T-helper 17 cell (primary cell): Measurements from ENCODE around the gene ZFPM1. TPM values are rescaled to one million over a fixed set of nuclear protein-coding genes. Genes with fewer than 3 reads are reported as not detected.

Experiments used
- ATAC-seq: fragments of 150-1000 bp; cut with Tn5 transposase; 2 replicates; pipeline ENCODE4 v1.10.0; 2021; ENCODE audit warnings: mild to moderate bottlenecking, moderate library complexity
- DNase-seq, 3 donors: peaks; one replicate each; pipeline versions ENCODE4 v3.0.0 to v3.0.0-alpha.2; 2020 to 2021
- H3K9me3 ChIP-seq: one replicate; pipeline ENCODE4 v1.7.0; 2013; ENCODE audit warnings: low read length, mild to moderate bottlenecking; ENCODE audit not compliant: control insufficient read depth, poor library complexity, severe bottlenecking
- H3K27ac Mint-ChIP-seq: one replicate; pipeline ENCODE4 v1.8.0; 2022; ENCODE audit warnings: mild to moderate bottlenecking, moderate library complexity, mixed read lengths
- H3K27me3 Mint-ChIP-seq: one replicate; pipeline ENCODE4 v1.8.0; 2022; ENCODE audit warnings: mixed read lengths
- H3K36me3 Mint-ChIP-seq: one replicate; pipeline ENCODE4 v1.8.0; 2022; ENCODE audit warnings: low read depth, mixed read lengths
- H3K4me1 Mint-ChIP-seq: one replicate; pipeline ENCODE4 v1.8.0; 2022; ENCODE audit warnings: mild to moderate bottlenecking, mixed read lengths
- H3K4me3 Mint-ChIP-seq: one replicate; pipeline ENCODE4 v1.8.0; 2022; ENCODE audit warnings: mild to moderate bottlenecking, moderate library complexity, mixed read lengths
- total RNA-seq, 4 donors: library from RNA in 2 of 4; stranded (reverse) in 2 of 4; gene quantifications; one replicate each; pipeline ENCODE4 v1.2.3 and lab custom pipeline; 2022 to 2026

Gene ZFPM1
- total RNA-seq, 2 donors from 2014 or later: 24.6 to 29.4 TPM

DNA sequence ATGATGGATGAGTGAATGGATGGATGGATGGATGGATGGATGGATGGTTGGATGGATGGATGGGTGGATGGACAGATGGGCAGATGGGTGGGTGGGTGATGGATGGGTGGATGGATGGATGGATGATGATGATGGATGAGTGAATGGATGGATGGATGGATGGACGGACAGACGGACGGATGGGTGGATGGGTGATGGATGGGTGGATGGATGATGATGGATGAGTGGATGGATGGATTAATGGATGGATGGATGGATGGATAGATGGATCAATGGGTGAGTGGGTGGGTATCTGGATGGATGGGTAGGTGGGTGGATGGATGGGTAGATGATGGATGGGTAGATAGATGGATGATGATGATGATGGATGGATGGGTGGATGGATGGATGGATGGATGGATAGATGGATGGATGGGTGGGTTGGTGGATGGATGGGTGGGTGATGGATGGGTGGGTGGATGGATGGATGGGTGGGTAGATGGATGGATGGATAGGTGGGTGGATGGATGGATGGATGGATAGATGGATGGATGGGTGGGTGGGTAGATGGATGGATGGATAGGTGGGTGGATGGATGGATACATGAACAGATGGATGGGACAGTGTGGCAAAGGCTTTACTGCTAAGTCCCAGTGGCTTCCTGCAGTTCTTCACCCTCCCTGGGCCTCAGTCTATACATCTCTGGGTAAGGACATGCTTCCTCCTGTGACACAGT is 30.2 kb upstream of the ZFPM1 start:
- no peak overlapping the region for H3K4me3 Mint-ChIP-seq
- H3K36me3 Mint-ChIP-seq: no peaks in the 10 kb centered on the region

DNA sequence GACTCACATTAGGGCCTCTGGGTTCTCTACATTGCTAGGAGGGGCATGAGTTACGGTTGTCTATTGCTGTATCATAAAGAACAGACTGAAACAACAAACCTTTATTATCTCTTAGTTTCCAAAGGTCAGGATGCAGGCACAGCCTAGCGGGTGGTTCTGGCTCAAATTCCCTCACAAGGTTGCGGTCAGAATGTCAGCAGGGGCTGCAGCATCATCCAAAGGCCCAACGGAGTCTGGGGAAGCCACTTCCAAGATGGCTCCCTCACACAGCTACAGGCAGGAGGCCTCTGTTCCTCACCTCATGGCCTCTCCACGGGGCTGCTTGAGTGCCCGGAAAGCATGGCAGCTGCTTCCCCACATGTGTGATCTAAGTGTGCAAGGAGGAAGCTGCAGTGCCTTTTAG is 29.6 kb upstream of the ZFPM1 start:
- DNase-seq: no peak
- Mint-ChIP-seq H3K27ac (no peak overlapping the region), H3K4me3 (no peak overlapping the region), H3K36me3 (no peaks in the 10 kb centered on the region), H3K4me1 (peaks cover 5% of the 10 kb centered on the region), H3K27me3 (no peaks in the 10 kb centered on the region)
- H3K9me3 ChIP-seq: no peaks in the 10 kb centered on the region
- no peak for ATAC-seq

More for the DNA sequence above, 30.2 kb upstream of the ZFPM1 start:
- Mint-ChIP-seq H3K27ac (no peak overlapping the region), H3K27me3 (no peaks in the 10 kb centered on the region), H3K4me1 (peaks cover 5% of the 10 kb centered on the region)
- DNase-seq (no peak), ATAC-seq (no peak)
- no peaks in the 10 kb centered on the region for H3K9me3 ChIP-seq

DNA sequence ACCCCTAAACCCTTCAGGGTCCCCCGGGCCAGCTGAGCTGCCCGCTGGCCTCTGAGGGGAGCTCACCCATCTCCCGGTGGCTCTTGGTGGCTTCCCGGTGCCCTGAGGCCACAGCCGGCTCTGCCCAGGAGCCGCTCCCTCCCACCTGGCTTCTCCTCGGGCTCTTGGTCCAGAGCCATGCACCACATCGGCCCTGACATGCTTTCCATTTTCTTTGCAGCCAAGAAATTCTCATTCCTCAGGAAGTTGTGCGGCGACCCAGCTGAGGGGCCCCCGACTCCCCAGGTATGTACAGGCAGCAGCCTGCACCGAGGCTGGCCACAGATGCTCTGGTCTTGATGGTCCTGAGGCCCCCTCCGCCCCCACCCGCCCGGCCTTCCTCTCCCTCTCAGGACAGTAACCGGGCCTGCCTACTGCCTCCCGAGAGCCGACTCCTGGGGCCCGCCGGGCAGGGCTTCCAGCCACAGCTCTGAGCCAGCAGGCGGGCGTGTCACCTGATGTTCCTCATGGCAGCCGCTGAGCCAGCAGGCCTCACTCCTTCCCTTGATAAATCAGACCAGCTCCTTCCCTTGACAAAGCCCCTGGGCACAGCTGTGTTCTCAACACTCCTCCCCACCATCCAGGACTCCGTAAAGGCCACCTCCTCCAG is 28.4 kb upstream of the ZFPM1 start:
- ATAC-seq: no peak
- H3K4me1 Mint-ChIP-seq: peaks cover 6% of the 10 kb centered on the region
- H3K36me3 Mint-ChIP-seq: no peaks in the 10 kb centered on the region
- DNase-seq: no peak
- no peak overlapping the region for H3K27ac Mint-ChIP-seq
- no peaks in the 10 kb centered on the region for H3K27me3 Mint-ChIP-seq
- H3K4me3 Mint-ChIP-seq: no peak overlapping the region
- H3K9me3 ChIP-seq: no peaks in the 10 kb centered on the region

DNA sequence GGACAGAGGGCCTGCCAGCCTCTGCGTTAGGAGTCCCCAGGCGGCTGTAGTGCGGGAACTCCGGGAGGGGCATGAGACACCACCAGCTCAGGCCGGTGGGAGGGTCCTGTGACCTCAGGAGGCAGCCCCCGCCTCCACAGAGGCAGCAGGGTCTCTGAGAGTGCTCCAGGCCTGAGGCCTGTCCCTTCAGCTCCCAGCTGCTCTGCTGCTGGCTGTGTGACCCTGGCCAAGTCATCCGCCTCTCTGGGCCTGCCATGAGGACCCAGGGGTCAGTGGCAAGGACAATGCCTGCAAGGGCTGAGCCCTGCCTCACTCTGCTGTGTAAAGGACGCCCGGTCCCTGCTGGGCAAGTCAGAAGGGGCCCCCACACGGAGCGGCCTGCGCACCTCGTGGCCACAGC is 27.1 kb upstream of the ZFPM1 start:
- ATAC-seq (no peak), DNase-seq (no peak)
- H3K9me3 ChIP-seq: no peaks in the 10 kb centered on the region
- Mint-ChIP-seq H3K36me3 (no peaks in the 10 kb centered on the region), H3K4me3 (no peak overlapping the region), H3K27me3 (no peaks in the 10 kb centered on the region), H3K27ac (no peak overlapping the region), H3K4me1 (peaks cover 9% of the 10 kb centered on the region)

DNA sequence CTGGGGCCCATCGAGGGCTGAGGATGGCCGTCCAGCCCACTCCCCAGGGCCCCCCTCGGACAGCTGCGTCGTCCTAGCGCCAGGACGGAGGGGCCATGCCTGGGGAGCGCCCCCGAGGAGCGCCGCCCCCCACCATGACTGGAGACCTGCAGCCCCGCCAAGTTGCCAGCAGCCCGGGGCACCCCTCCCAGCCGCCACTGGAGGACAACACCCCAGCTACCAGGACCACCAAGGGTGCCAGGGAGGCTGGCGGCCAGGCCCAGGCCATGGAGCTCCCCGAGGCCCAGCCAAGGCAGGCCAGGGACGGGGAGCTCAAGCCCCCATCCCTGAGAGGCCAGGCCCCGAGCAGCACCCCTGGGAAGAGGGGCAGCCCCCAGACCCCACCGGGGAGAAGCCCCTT is 25.7 kb upstream of the ZFPM1 start:
- H3K9me3 ChIP-seq: no peaks in the 10 kb centered on the region
- Mint-ChIP-seq H3K36me3 (no peaks in the 10 kb centered on the region), H3K4me3 (no peak overlapping the region), H3K27me3 (no peaks in the 10 kb centered on the region), H3K4me1 (peaks cover 9% of the 10 kb centered on the region), H3K27ac (no peak overlapping the region)
- DNase-seq (no peak), ATAC-seq (no peak)

DNA sequence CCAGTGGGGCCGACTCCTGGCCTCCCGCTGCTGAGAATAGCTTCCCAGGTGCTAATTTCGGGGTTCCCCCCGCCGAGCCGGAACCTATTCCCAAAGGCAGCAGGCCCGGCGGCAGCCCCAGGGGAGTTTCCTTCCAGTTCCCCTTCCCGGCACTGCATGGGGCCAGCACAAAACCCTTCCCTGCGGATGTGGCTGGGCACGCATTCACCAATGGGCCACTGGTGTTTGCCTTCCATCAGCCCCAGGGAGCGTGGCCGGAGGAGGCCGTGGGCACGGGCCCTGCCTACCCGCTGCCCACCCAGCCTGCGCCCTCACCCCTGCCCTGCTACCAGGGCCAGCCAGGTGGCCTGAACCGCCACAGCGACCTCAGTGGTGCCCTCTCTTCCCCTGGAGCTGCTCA is 24.9 kb upstream of the ZFPM1 start:
- no peak overlapping the region for H3K4me3 Mint-ChIP-seq
- no peak overlapping the region for H3K27ac Mint-ChIP-seq
- ATAC-seq (no peak), DNase-seq (no peak)
- H3K4me1 Mint-ChIP-seq: peaks cover 9% of the 10 kb centered on the region
- H3K27me3 Mint-ChIP-seq: no peaks in the 10 kb centered on the region
- no peaks in the 10 kb centered on the region for H3K9me3 ChIP-seq
- no peaks in the 10 kb centered on the region for H3K36me3 Mint-ChIP-seq

DNA sequence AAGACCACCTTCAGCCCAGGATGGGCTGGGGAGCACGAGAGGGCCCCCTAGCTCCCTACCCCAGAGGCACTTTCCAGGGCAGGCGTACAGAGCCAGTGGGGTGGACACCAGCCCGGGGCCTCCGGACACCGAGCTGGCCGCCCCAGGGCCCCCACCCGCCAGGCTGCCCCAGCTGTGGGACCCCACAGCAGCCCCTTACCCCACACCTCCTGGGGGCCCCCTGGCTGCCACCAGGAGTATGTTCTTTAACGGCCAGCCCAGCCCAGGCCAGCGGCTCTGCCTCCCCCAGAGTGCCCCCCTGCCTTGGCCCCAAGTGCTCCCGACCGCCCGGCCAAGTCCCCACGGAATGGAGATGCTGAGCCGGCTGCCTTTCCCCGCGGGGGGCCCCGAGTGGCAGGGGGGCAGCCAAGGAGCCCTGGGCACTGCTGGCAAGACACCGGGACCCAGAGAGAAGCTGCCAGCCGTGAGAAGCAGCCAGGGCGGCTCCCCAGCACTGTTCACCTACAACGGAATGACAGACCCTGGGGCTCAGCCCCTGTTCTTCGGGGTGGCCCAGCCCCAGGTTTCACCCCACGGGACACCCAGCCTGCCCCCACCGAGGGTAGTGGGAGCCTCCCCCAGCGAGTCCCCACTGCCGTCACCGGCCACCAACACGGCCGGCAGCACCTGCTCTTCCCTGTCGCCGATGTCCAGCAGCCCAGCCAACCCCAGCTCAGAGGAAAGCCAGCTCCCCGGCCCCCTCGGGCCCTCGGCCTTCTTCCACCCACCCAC is 24.3 kb upstream of the ZFPM1 start:
- ATAC-seq: no peak
- Mint-ChIP-seq H3K27ac (no peak overlapping the region), H3K4me1 (peaks cover 9% of the 10 kb centered on the region), H3K36me3 (no peaks in the 10 kb centered on the region), H3K4me3 (no peak overlapping the region), H3K27me3 (no peaks in the 10 kb centered on the region)
- no peaks in the 10 kb centered on the region for H3K9me3 ChIP-seq
- no peak for DNase-seq

DNA sequence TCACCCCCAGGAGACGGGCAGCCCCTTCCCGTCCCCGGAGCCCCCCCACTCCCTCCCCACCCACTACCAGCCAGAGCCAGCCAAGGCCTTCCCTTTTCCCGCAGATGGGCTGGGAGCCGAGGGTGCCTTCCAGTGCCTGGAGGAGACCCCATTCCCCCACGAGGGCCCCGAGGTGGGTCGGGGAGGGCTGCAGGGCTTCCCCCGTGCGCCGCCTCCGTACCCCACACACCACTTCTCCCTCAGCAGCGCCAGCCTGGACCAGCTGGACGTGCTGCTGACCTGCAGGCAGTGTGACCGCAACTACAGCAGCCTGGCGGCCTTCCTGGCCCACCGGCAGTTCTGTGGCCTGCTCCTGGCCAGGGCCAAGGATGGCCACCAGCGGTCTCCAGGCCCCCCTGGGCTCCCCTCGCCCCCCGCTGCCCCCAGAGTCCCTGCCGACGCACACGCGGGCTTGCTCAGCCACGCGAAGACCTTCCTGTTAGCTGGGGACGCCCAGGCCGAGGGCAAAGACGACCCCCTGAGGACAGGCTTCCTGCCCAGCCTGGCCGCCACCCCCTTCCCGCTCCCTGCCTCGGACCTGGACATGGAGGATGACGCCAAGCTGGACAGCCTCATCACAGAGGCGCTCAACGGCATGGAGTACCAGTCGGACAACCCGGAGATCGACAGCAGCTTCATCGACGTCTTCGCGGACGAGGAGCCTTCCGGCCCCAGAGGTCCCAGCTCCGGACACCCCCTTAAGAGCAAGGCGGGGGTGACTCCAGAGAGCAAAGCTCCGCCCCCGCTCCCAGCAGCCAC is 23.5 kb upstream of the ZFPM1 start:
- ATAC-seq (no peak), DNase-seq (no peak)
- H3K27ac Mint-ChIP-seq: peak overlapping the region; percentile 9
- H3K27me3 Mint-ChIP-seq: no peaks in the 10 kb centered on the region
- no peaks in the 10 kb centered on the region for H3K36me3 Mint-ChIP-seq
- H3K9me3 ChIP-seq: no peaks in the 10 kb centered on the region
- peaks cover 4% of the 10 kb centered on the region for H3K4me1 Mint-ChIP-seq
- H3K4me3 Mint-ChIP-seq: peak overlapping the region; percentile 79

DNA sequence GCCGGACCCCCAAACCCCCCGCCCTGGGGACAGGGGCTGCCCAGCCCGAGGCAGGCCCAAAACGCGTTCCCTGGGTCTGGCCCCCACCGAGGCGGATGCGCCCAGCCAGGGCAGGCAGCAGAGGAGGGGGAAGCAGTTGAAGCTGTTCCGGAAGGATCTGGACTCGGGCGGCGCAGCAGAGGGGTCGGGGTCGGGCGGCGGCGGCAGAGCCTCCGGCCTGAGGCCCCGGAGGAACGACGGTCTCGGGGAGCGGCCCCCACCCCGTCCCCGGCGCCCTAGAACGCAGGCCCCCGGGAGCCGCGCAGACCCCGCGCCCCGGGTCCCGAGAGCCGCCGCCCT is 22.9 kb upstream of the ZFPM1 start:
- Mint-ChIP-seq H3K4me3 (peak overlapping the region; percentile 79), H3K27ac (peak overlapping the region; percentile 9), H3K4me1 (peaks cover 3% of the 10 kb centered on the region), H3K36me3 (no peaks in the 10 kb centered on the region), H3K27me3 (no peaks in the 10 kb centered on the region)
- no peaks in the 10 kb centered on the region for H3K9me3 ChIP-seq
- ATAC-seq (peak; percentile 33), DNase-seq (no peak)

DNA sequence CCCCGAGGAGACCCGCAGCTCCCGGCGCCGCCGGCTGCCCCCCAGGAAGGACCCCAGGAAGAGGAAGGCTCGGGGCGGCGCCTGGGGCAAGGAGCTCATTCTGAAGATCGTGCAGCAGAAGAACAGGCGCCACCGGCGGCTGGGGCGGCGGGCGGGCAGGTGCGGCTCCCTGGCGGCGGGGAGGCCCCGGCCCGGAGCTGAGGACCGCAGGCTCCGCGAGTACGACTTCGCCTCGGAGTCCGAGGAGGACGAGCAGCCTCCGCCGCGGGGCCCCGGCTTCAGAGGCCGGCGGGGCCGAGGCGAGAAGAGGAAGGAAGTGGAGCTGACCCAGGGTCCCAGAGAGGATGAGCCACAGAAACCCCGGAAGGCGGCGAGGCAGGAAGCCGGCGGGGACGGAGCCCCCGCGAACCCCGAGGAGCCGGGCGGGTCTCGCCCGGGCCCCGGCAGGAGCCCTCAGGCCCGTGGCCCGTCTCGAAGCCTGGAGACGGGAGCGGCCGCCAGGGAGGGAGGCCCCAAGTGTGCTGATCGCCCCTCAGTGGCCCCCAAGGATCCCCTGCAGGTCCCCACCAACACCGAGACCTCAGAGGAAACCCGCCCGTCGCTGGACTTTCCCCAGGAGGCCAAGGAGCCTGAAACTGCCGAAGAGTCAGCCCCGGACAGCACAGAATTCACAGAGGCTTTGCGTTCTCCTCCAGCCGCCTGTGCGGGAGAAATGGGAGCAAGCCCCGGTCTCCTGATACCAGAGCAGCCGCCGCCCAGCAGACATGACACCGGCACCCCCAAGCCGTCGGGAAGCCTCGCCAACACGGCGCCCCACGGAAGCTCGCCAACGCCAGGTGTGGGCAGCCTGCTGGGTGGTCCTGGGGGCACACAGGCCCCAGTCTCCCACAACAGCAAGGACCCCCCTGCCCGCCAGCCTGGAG is 22.3 kb upstream of the ZFPM1 start:
- peak overlapping the region; percentile 79 for H3K4me3 Mint-ChIP-seq
- ATAC-seq (peak; percentile 70), DNase-seq (peak; percentile 17 to 32 (median 29))
- H3K36me3 Mint-ChIP-seq: no peaks in the 10 kb centered on the region
- H3K27me3 Mint-ChIP-seq: no peaks in the 10 kb centered on the region
- H3K4me1 Mint-ChIP-seq: peaks cover 3% of the 10 kb centered on the region
- no peak overlapping the region for H3K27ac Mint-ChIP-seq
- H3K9me3 ChIP-seq: no peaks in the 10 kb centered on the region

DNA sequence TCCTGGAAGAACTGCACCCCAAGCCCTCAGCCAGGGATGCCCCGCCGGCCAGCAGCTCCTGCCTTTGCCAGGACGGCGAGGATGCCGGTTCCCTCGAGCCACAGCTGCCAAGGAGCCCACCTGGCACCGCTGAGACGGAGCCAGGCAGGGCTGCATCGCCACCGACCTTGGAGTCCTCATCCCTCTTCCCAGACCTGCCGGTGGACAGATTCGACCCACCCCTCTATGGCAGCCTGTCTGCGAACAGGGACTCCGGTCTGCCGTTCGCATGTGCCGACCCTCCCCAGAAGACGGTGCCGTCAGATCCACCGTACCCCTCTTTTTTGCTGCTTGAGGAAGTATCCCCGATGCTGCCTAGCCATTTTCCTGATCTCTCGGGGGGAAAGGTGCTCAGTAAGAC is 21.4 kb upstream of the ZFPM1 start:
- no peaks in the 10 kb centered on the region for H3K27me3 Mint-ChIP-seq
- H3K9me3 ChIP-seq: no peaks in the 10 kb centered on the region
- peaks cover 3% of the 10 kb centered on the region for H3K4me1 Mint-ChIP-seq
- no peaks in the 10 kb centered on the region for H3K36me3 Mint-ChIP-seq
- no peak overlapping the region for H3K27ac Mint-ChIP-seq
- ATAC-seq (no peak), DNase-seq (no peak)
- H3K4me3 Mint-ChIP-seq: peak overlapping the region; percentile 67

DNA sequence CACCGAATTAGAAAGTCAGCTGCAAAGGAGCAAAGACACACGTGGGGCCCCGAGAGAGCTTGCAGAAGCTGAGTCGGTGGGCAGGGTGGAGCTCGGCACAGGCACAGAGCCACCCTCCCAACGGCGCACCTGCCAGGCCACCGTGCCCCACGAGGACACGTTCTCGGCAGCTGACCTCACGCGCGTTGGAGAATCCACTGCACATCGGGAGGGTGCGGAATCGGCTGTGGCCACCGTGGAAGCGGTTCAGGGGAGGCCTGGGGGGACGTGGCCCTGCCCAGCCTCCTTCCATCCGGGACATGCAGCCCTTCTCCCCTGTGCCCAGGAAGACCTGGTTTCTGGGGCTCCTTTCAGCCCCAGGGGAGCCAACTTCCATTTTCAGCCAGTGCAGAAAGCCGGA is 20.9 kb upstream of the ZFPM1 start:
- Mint-ChIP-seq H3K27ac (no peak overlapping the region), H3K36me3 (no peaks in the 10 kb centered on the region), H3K4me3 (peak overlapping the region; percentile 53), H3K27me3 (no peaks in the 10 kb centered on the region), H3K4me1 (peaks cover 3% of the 10 kb centered on the region)
- DNase-seq: no peak
- ATAC-seq: no peak
- H3K9me3 ChIP-seq: no peaks in the 10 kb centered on the region
